Brain microvascular endothelial cell (primary cell): ENCODE results near the gene SLX9.
A peak's percentile ranks its signal among the peaks of the same experiment; 100 is the strongest.

Experiments used
- DNase-seq: peaks from one replicate; pipeline ENCODE4 v3.0.0-alpha.2; 2020
- H3K27ac ChIP-seq: fragments of 250-450 bp; sonication (Bioruptor Pico); 2 replicates; pipeline ENCODE4 v1.5.1; 2020; ENCODE audit warnings: mild to moderate bottlenecking, moderate library complexity
- H3K27me3 ChIP-seq: fragments of 250-450 bp; sonication (Bioruptor Pico); replicated peaks from 2 replicates; pipeline ENCODE4 v1.5.1; 2020; ENCODE audit warnings: mild to moderate bottlenecking
- H3K36me3 ChIP-seq: fragments of 250-450 bp; sonication (Bioruptor Pico); replicated peaks from 2 replicates; pipeline ENCODE4 v1.5.1; 2020; ENCODE audit warnings: mild to moderate bottlenecking
- H3K4me3 ChIP-seq: 2 replicates; pipeline ENCODE4 v1.5.1; 2011; ENCODE audit warnings: low read depth, mild to moderate bottlenecking, control low read depth, low read length, moderate library complexity
- CTCF ChIP-seq: IDR thresholded peaks from 2 replicates; pipeline ENCODE4 v1.5.1; 2011; ENCODE audit warnings: low read depth, mild to moderate bottlenecking, moderate library complexity, low read length, control low read depth, inconsistent platforms; ENCODE audit errors: missing control alignments
- in situ Hi-C: cut with HindIII; loops from 2 replicates; pipeline ENCODE4 v1.10.0; 2017; ENCODE audit warnings: low sequenced_read_pairs, low pct_ligation_motif_present

Gene SLX9

DNA sequence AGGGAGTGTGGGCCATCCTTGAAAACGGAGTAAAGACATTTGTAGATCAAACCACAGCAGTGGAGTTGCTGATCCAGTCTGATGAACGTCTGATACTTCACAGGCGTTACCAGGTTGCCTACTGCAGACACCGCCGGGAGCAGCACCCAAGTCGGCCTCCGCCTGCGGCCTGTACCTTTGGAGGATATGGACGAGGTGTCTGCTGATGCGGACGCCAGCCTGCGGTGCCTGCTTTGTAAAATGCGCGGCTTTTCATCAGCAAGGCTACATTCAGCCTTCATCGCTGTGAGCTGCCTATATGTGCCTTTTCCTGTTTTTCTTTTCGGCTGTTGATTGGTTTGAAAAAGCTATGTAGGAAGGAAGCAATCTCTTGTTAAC is 16.0 kb downstream of the SLX9 start:
- TF ChIP-seq CTCF = no peak
- no peak for DNase-seq
- in situ Hi-C loops = no loop called here
- Histone ChIP-seq H3K36me3 (peaks cover 12% of the 10 kb centered on the region), H3K27me3 (no peaks in the 10 kb centered on the region), H3K4me3 (no peak overlapping the region), H3K27ac (no peak overlapping the region)

DNA sequence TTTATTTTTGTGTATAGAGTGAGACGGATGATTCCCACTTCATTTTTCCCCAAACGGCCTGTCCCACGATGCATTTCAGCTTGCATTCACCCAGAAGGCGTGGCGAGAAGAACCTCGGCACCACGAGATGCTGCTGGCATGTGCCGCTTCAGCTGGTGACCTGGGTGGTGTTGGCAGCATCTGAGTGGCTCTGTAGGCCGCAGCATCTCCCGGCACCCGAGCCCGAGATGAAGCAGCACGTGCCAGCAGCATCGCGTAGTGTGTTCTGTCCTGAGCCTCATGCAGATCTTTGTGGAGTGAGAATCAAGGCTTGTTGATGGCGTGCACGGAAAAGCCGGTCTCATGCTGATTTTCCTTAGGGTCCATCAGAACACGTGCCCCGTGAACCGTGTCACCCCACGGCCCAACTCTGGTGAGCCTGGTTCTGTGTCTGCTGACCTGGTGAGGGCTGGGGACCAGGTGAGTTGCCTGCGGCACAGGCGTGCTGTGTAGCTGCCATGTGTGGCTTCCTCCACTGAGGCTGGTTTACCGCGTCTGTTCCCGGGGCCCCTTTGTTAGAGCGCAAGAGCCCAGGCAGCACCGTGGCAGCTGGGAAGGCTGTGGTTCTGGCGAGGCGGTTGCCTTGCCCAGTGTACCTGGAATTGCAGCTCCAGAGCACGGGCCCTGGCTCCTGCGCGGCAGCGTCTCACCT is 16.7 kb downstream of the SLX9 start:
- in situ Hi-C loops = no loop called here
- Histone ChIP-seq H3K4me3 (no peak overlapping the region), H3K36me3 (peaks cover 9% of the 10 kb centered on the region), H3K27ac (no peak overlapping the region), H3K27me3 (no peaks in the 10 kb centered on the region)
- no peak for DNase-seq
- TF ChIP-seq CTCF = no peak

DNA sequence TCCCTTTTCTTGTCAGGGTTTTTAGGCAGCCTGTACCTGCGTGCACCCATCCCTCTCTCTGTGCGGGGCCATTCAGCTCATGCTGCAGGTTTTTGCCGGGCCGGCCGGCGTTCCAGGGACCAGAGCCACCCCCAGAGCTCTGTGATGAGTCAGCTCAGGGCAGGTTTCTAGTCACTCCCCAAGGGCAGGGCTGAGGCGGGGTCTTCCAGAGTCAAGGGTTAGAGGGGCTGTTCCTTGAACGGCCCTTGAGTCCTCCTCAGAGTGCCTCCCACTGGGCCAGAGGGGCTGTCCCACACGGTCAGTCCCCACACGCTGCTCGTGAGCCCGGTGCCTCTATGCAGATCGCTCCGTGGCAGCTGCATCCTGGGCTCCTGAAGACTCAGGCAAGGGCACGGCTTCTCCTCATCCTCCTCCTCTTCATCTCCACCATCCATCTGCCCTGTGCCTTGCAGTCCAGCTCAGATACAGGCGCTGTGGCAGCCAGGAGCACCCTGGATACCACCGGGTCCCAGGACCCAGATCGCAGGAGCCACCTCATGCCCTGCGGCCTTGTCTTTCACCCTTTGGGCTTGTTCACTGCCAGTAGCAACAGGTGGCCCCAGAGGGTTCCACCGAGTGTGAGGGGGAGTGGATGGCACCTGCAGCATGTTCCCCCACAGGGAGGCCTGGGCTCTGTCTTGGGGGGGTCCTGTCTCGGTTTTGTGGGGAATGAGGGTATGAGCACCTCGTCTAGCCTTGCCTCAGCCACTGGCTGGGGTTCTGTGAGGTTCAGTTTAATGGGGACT is 17.4 kb downstream of the SLX9 start:
- H3K4me3 ChIP-seq = no peak overlapping the region
- no peak for DNase-seq
- H3K36me3 ChIP-seq = peaks cover 9% of the 10 kb centered on the region
- in situ Hi-C loops = no loop called here
- no peak for TF ChIP-seq CTCF
- H3K27me3 ChIP-seq = no peaks in the 10 kb centered on the region
- no peak overlapping the region for H3K27ac ChIP-seq

GRCh38 chr21:44957901-44958451 is 18.1 kb downstream of the SLX9 start:
- DNase-seq = no peak
- Histone ChIP-seq H3K4me3 (no peak overlapping the region), H3K27me3 (no peaks in the 10 kb centered on the region), H3K36me3 (peaks cover 9% of the 10 kb centered on the region), H3K27ac (peak overlapping the region; percentile 67)
- in situ Hi-C loops = no loop called here
- no peak for TF ChIP-seq CTCF

DNA sequence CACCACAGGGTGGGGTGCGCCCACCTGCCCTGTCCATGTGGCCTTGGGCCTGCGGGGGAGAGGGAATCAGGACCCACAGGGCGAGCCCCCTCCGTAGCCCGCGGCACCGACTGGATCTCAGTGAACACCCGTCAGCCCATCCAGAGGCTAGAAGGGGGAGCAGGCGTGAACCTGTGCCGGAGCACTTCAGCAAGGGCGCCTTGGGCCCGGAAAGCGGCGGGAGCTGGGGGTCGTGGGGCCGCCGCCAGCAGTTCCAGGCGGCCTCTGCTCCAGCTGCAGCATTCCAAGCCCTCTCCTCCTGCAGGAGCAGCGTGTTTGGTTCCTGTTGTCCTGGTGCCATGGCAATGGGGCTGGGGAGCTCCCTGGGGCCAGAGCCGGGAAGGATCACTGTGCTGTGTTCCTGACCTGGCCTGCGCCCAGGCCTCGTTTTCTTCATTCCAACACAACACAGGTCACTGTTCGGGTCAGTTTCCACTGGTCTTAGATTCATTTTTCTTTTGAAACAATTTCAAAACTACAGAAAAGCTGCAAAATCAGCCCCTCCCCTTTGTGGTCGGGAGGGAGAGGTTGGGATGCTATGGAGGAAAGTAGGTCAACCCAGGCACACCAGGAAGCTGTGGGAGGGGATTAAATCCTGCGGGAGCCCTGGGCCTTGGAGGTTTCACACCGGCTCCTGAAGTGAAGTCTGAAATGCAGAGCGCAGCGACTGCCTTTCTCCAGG is 18.8 kb downstream of the SLX9 start:
- no peak for TF ChIP-seq CTCF
- Histone ChIP-seq H3K27ac (peak overlapping the region; percentile 67), H3K27me3 (no peaks in the 10 kb centered on the region), H3K4me3 (no peak overlapping the region), H3K36me3 (peaks cover 9% of the 10 kb centered on the region)
- in situ Hi-C loops = no loop called here
- DNase-seq = peak; percentile 74
